ENCODE results near the gene TMEM60. TPM values are rescaled to one million over a fixed set of nuclear protein-coding genes. Genes with fewer than 3 reads are reported as not detected.

TMEM60 gene
- total RNA-seq, 3 donors from 2014 or later (not counting 1 experiment from before 2014, with no cell fraction given) = 3.4 to 5.2 (median 3.9) TPM

GRCh38 chr7:77747178-77747577, 51.1 kb downstream of the TMEM60 start:
- ATAC-seq (no peak), DNase-seq (no peak)
- no peaks in the 10 kb centered on the region for H3K27me3 ChIP-seq (ENCODE audit: control insufficient read depth, insufficient read depth, low read length)
- peaks cover 17% of the 10 kb centered on the region for H3K36me3 ChIP-seq (ENCODE audit: control insufficient read depth, insufficient read depth, low read length)
- no peaks in the 10 kb centered on the region for H3K9me3 Mint-ChIP-seq
- no peak overlapping the region for H3K4me3 ChIP-seq (ENCODE audit: low read length)
- no peaks in the 10 kb centered on the region for H3K27me3 Mint-ChIP-seq (ENCODE audit: low read depth in 2 of 2)
- intact Hi-C loops (cut with micrococcal nuclease) = no loop called here
- no peak overlapping the region for H3K27ac ChIP-seq (ENCODE audit: low read length)
- peak overlapping the region; percentile 38 to 74 for H3K27ac Mint-ChIP-seq
- H3K4me1 ChIP-seq (ENCODE audit: control insufficient read depth, insufficient read depth, low read length) = no peaks in the 10 kb centered on the region
- H3K36me3 Mint-ChIP-seq = no peaks in the 10 kb centered on the region
- 93% methylated on average over 2 of the region's 2 CpGs for WGBS (ENCODE audit: insufficient coverage)
- peaks cover 34% of the 10 kb centered on the region in 2 donors for H3K4me1 Mint-ChIP-seq
- H3K9me3 ChIP-seq (ENCODE audit: control insufficient read depth, insufficient read depth, low read length) = no peaks in the 10 kb centered on the region
- no peak for TF ChIP-seq CTCF (IDR thresholded peaks at IDR 0.05)
- no peak overlapping the region for H3K4me3 Mint-ChIP-seq

- Mint-ChIP-seq H3K27me3 (ENCODE audit: low read depth in 2 of 2) (no peaks in the 10 kb centered on the region), H3K27ac (peak overlapping the region in 1 of 2 donors; percentile 38), H3K36me3 (no peaks in the 10 kb centered on the region), H3K4me3 (no peak overlapping the region), H3K9me3 (no peaks in the 10 kb centered on the region), H3K4me1 (peaks cover 32% of the 10 kb centered on the region in 2 donors)
- 100% methylated on average over 2 of the region's 2 CpGs for WGBS (ENCODE audit: insufficient coverage)
- Histone ChIP-seq H3K27ac (ENCODE audit: low read length) (no peak overlapping the region), H3K27me3 (ENCODE audit: control insufficient read depth, insufficient read depth, low read length) (no peaks in the 10 kb centered on the region), H3K4me1 (ENCODE audit: control insufficient read depth, insufficient read depth, low read length) (no peaks in the 10 kb centered on the region), H3K9me3 (ENCODE audit: control insufficient read depth, insufficient read depth, low read length) (no peaks in the 10 kb centered on the region), H3K36me3 (ENCODE audit: control insufficient read depth, insufficient read depth, low read length) (peaks cover 17% of the 10 kb centered on the region), H3K4me3 (ENCODE audit: low read length) (no peak overlapping the region)
- intact Hi-C loops (cut with micrococcal nuclease) = no loop called here
- no peak for TF ChIP-seq CTCF (IDR thresholded peaks at IDR 0.05)
- DNase-seq (no peak), ATAC-seq (no peak)
Measured at GRCh38 chr7:77746824-77747165, 51.4 kb downstream of the TMEM60 start.

- no peaks in the 10 kb centered on the region for H3K27me3 Mint-ChIP-seq (ENCODE audit: low read depth in 2 of 2)
- DNase-seq (no peak), ATAC-seq (no peak)
- intact Hi-C loops (cut with micrococcal nuclease) = no loop called here
- H3K36me3 Mint-ChIP-seq = no peaks in the 10 kb centered on the region
- H3K27ac Mint-ChIP-seq = peak overlapping the region; percentile 50 to 84
- no peaks in the 10 kb centered on the region for H3K27me3 ChIP-seq (ENCODE audit: control insufficient read depth, insufficient read depth, low read length)
- no peaks in the 10 kb centered on the region for H3K9me3 Mint-ChIP-seq
- no peaks in the 10 kb centered on the region for H3K4me1 ChIP-seq (ENCODE audit: control insufficient read depth, insufficient read depth, low read length)
- H3K4me1 Mint-ChIP-seq = peaks cover 32% of the 10 kb centered on the region in 2 donors
- H3K4me3 ChIP-seq (ENCODE audit: low read length) = no peak overlapping the region
- TF ChIP-seq CTCF (IDR thresholded peaks at IDR 0.05) = no peak
- no peak overlapping the region for H3K27ac ChIP-seq (ENCODE audit: low read length)
- no peak overlapping the region for H3K4me3 Mint-ChIP-seq
- no peaks in the 10 kb centered on the region for H3K9me3 ChIP-seq (ENCODE audit: control insufficient read depth, insufficient read depth, low read length)
- WGBS (ENCODE audit: insufficient coverage) = 93% methylated on average over 5 of the region's 6 CpGs
- H3K36me3 ChIP-seq (ENCODE audit: control insufficient read depth, insufficient read depth, low read length) = peaks cover 17% of the 10 kb centered on the region
Measured at GRCh38 chr7:77746164-77746823, 51.9 kb downstream of the TMEM60 start.

GRCh38 chr7:77745746-77746145, 52.5 kb downstream of the TMEM60 start:
- H3K4me3 ChIP-seq (ENCODE audit: low read length) = no peak overlapping the region
- no peak for ATAC-seq
- H3K36me3 ChIP-seq (ENCODE audit: control insufficient read depth, insufficient read depth, low read length) = peaks cover 15% of the 10 kb centered on the region
- Mint-ChIP-seq H3K4me1 (peaks cover 32% of the 10 kb centered on the region in 2 donors), H3K27ac (peak overlapping the region; percentile 50 to 84), H3K27me3 (ENCODE audit: low read depth in 2 of 2) (no peaks in the 10 kb centered on the region), H3K36me3 (no peaks in the 10 kb centered on the region), H3K9me3 (no peaks in the 10 kb centered on the region), H3K4me3 (no peak overlapping the region)
- no peaks in the 10 kb centered on the region for H3K9me3 ChIP-seq (ENCODE audit: control insufficient read depth, insufficient read depth, low read length)
- WGBS (ENCODE audit: insufficient coverage) = 91% methylated on average over 4 of the region's 4 CpGs
- H3K4me1 ChIP-seq (ENCODE audit: control insufficient read depth, insufficient read depth, low read length) = no peaks in the 10 kb centered on the region
- no peak for DNase-seq
- no peaks in the 10 kb centered on the region for H3K27me3 ChIP-seq (ENCODE audit: control insufficient read depth, insufficient read depth, low read length)
- no peak for TF ChIP-seq CTCF (IDR thresholded peaks at IDR 0.05)
- intact Hi-C loops (cut with micrococcal nuclease) = no loop called here
- H3K27ac ChIP-seq (ENCODE audit: low read length) = no peak overlapping the region

Measured in natural killer cell (primary cell).